ENCODE measurements around the gene RNPS1. TPM values are rescaled to one million over a fixed set of nuclear protein-coding genes. Genes with fewer than 3 reads are reported as not detected.

The RNPS1 gene
- total RNA-seq, 2 donors from 2014 or later = 94.5 to 157 TPM

DNA sequence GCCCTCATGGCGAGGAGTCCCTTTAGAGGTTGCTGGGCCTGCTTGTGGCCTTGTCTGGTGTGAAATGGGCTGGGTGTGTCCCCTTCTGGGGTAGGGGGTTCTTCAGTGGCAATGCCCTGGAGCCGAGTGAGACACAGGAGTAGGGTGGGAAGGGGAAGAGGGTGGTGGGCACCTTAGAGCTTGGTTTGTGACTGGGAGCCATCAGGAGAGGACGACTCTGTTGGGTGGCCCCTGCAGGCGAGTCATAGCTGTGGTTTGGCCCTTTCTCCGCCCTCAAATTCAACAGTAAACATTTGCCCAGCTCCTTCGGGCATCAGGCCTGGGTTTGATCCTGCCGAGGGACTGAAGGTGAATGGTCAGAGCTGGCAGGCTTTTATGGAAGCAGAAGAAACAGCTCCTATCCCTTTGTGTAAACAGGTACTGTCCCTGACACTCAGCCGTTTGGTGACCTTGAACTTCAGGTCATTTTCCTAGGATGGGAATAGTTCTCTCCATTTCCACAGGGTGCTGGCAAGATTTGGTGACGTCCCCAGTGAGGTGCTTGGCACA lies 41.6 kb downstream of the RNPS1 start:
- DNase-seq (ENCODE audit: low spot score) = no peak
- H3K36me3 ChIP-seq = peaks cover 24% of the 10 kb centered on the region
- no peak overlapping the region for H3K27ac ChIP-seq
- no peak overlapping the region for H3K4me3 ChIP-seq
- ATAC-seq (ENCODE audit: insufficient number of reproducible peaks, low FRiP score, low read depth) = no peak
- H3K4me1 ChIP-seq (ENCODE audit: control insufficient read depth in 1 of 2, low read depth in 2 of 2) = peaks cover 12 to 14% of the 10 kb centered on the region in 2 donors
- H3K27me3 ChIP-seq (replicated peaks; ENCODE audit: insufficient read depth) = no peaks in the 10 kb centered on the region
- H3K9me3 ChIP-seq = no peaks in the 10 kb centered on the region
- TF ChIP-seq, protein P1, sequence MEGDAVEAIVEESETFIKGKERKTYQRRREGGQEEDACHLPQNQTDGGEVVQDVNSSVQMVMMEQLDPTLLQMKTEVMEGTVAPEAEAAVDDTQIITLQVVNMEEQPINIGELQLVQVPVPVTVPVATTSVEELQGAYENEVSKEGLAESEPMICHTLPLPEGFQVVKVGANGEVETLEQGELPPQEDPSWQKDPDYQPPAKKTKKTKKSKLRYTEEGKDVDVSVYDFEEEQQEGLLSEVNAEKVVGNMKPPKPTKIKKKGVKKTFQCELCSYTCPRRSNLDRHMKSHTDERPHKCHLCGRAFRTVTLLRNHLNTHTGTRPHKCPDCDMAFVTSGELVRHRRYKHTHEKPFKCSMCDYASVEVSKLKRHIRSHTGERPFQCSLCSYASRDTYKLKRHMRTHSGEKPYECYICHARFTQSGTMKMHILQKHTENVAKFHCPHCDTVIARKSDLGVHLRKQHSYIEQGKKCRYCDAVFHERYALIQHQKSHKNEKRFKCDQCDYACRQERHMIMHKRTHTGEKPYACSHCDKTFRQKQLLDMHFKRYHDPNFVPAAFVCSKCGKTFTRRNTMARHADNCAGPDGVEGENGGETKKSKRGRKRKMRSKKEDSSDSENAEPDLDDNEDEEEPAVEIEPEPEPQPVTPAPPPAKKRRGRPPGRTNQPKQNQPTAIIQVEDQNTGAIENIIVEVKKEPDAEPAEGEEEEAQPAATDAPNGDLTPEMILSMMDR (IDR thresholded peaks at IDR 0.05) = no peak

DNA sequence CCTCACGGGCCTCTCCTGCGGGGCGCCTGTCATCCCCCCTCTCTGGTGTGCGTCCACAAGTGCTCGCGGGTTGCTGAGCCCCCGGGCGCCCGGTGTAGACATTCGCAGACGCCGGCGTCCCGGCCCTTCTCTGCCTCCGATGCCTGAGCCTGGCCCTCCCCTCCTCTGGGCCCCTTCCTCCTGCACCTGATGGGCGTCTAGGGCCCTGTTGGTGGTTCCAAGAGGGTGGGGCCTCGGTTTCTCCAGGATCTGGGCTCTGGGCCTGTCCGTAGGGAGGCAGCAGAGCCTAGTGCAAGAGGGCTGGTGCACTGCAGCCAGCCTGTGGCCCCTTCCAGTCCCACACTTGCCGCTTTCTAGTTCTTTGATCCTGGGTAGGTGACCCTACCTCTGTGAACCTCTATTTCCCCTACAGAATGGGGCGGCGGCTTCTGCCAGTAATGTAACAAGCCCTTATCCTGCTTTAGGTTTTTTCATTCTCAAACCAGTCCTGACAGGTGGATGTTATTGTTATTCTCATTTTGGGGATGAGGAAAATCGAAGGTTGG lies 43.9 kb downstream of the RNPS1 start:
- TF ChIP-seq, protein P1 (IDR thresholded peaks at IDR 0.05) = no peak
- no peak for DNase-seq (ENCODE audit: low spot score)
- Histone ChIP-seq H3K4me3 (peak overlapping the region; percentile 93), H3K36me3 (peaks cover 4% of the 10 kb centered on the region), H3K27ac (peak overlapping the region; percentile 64 to 66), H3K9me3 (no peaks in the 10 kb centered on the region), H3K27me3 (replicated peaks; ENCODE audit: insufficient read depth) (no peaks in the 10 kb centered on the region), H3K4me1 (ENCODE audit: control insufficient read depth in 1 of 2, low read depth in 2 of 2) (peaks cover 12 to 14% of the 10 kb centered on the region in 2 donors)
- no peak for ATAC-seq (ENCODE audit: insufficient number of reproducible peaks, low FRiP score, low read depth)

DNA sequence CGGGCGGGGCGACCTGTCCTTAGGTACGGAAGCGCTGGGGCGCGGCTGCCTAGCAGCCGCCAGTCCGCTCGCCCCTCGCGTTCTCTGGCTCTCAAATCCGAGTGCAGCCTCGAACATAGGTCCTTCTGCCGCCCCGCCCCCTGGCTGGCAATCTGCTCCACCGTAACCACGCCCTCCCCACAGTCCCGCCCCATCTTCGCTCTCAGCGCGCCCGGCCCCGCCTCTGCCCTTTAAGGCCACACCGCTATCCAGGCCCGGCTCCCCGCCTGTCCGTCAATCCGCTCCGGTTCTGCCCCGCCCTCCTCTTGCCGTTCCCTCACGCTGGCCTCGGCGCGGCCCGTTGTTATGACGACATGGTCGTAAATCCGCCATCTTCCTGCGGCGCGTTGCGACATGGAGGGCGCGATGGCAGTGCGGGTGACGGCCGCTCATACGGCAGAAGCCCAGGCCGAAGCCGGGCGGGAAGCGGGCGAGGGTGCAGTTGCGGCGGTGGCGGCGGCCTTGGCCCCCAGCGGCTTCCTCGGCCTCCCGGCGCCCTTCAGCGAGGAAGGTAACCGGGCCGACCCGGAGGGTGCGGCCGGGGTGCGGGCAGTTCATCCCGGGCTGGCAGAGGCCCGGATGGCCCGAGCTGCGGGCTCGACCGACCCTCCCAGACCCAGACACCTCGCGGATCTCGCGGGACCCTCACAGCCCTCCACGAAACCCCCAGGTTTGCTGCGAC lies 44.5 kb downstream of the RNPS1 start, which contains the start of gene E4F1:
E4F1 (plus strand) TSS at position 371 of the 721 bp plus-strand sequence; CDS start at position 394, 23 bp downstream.
- Histone ChIP-seq H3K27me3 (replicated peaks; ENCODE audit: insufficient read depth) (no peaks in the 10 kb centered on the region), H3K36me3 (no peaks in the 10 kb centered on the region), H3K9me3 (no peaks in the 10 kb centered on the region), H3K27ac (peak within 1 kb of the TSS; percentile 64 to 80), H3K4me3 (peak within 1 kb of the TSS; percentile 93), H3K4me1 (ENCODE audit: control insufficient read depth in 1 of 2, low read depth in 2 of 2) (peaks cover 12 to 14% of the 10 kb centered on the region in 2 donors)
- peak; percentile 98 for DNase-seq (ENCODE audit: low spot score)
- peak; percentile 98 for ATAC-seq (ENCODE audit: insufficient number of reproducible peaks, low FRiP score, low read depth)
- TF ChIP-seq, protein P1 (IDR thresholded peaks at IDR 0.05) = no peak

DNA sequence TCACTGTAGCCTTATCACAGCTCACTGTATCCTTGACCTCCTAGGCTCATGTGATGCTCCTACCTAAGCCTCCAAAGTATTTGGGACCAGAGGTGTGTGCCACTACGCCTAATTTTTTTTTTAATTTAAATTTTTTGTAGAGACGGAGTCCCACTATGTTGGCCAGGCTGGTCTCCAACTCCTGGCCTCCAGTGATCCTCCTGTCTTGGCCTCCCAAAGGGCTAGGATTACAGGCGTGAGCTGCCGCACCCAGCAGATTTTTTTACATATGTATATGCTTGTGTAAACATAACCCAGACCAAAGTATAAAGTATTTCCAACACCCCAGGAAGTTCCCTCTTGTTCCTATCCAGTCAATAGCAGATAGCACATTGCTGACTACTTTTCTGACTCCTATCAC lies 51.6 kb downstream of the RNPS1 start:
- Histone ChIP-seq H3K36me3 (no peaks in the 10 kb centered on the region), H3K27ac (no peak overlapping the region), H3K9me3 (no peaks in the 10 kb centered on the region), H3K4me1 (ENCODE audit: control insufficient read depth in 1 of 2, low read depth in 2 of 2) (peaks cover 17 to 21% of the 10 kb centered on the region in 2 donors), H3K4me3 (no peak overlapping the region), H3K27me3 (replicated peaks; ENCODE audit: insufficient read depth) (no peaks in the 10 kb centered on the region)
- TF ChIP-seq, protein P1 (IDR thresholded peaks at IDR 0.05) = no peak
- DNase-seq (ENCODE audit: low spot score) (no peak), ATAC-seq (ENCODE audit: insufficient number of reproducible peaks, low FRiP score, low read depth) (no peak)

DNA sequence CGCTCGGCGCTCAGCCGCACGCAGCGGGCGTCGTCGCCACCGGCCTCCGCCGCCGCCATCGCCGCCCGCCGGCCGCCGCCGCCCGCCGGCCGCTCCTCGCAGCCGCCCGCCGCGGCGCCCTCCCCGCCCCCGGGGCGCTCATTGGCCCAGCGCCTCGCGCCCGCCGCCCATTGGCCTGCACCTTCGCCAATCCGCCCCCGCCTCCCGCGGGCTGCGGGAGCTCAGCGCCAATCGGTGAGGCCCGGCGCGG lies 53.3 kb downstream of the RNPS1 start, which contains the start of gene PGP:
PGP (minus strand) TSS at position 122 of the 250 bp plus-strand sequence; CDS start at position 59, 63 bp downstream.
- H3K4me3 ChIP-seq = peak within 1 kb of the TSS; percentile 94
- H3K9me3 ChIP-seq = no peaks in the 10 kb centered on the region
- H3K27ac ChIP-seq = peak within 1 kb of the TSS; percentile 90 to 91
- no peaks in the 10 kb centered on the region for H3K36me3 ChIP-seq
- TF ChIP-seq, protein P1 (IDR thresholded peaks at IDR 0.05) = no peak
- H3K27me3 ChIP-seq (replicated peaks; ENCODE audit: insufficient read depth) = no peaks in the 10 kb centered on the region
- H3K4me1 ChIP-seq (ENCODE audit: control insufficient read depth in 1 of 2, low read depth in 2 of 2) = peaks cover 17 to 21% of the 10 kb centered on the region in 2 donors
- ATAC-seq (ENCODE audit: insufficient number of reproducible peaks, low FRiP score, low read depth) = no peak
- no peak for DNase-seq (ENCODE audit: low spot score)
